CD4-positive, alpha-beta T cell treated with Interleukin-17A for 1 hour (primary cell): ENCODE measurements around the gene BIRC6.
"Not testable (repeated sequence)": the region's sequence is repeated elsewhere in the genome, so short reads cannot be mapped to it uniquely, and the experiment has no call there.

ENCODE experiments used
- DNase-seq: peaks from one replicate; pipeline ENCODE4 v3.0.0-alpha.2; 2020

Gene BIRC6

GRCh38 chr2:32356681-32357317, at the start of gene BIRC6:
Gene BIRC6 (plus strand): TSS chr2:32357023. CDS start chr2:32357162, 139 bp downstream.
- DNase-seq, result peak; percentile 94

GRCh38 chr2:32310577-32310976, 46.2 kb upstream of the BIRC6 start:
- no peak for DNase-seq

DNA sequence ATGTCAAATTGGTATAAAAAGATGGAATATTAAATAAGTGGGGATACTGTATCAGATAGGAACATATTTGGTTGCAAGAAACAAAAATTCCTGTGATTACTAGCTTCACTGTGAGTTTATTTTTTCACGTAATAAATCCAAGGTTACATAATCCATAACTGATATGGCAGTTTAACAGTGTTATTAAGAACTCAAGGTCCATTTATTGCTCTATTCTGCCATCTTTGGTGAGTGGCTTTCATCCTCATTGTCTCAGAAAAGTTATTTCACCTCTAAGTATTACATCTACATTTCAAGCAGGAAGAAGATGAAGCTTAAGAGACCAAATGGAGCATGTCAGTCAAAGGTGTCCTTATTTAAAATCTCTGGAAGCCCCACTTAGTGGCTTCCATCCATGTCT, 41.9 kb upstream of the BIRC6 start:
- DNase-seq, result no peak

DNA sequence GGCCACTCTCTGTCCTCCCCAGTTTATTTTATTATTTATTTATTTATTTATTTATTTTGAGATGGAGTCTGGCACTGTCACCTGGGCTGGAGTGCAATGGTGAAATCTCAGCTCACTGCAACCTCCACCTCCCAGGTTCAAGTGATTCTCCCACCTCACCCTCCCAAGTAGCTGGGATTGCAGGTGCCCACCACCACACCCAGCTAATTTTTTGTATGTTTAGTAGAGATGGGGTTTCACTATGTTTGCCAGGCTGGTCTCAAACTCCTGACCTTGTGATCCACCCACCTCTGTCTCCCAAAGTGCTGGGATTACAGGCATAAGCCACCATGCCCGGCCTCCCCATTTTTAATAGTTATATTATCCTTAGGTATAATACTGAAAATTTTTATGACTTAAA, 28.1 kb upstream of the BIRC6 start:
- not testable (repeated sequence) for DNase-seq

GRCh38 chr2:32329180-32329980, 27.4 kb upstream of the BIRC6 start:
- DNase-seq, result not testable (repeated sequence)

DNA sequence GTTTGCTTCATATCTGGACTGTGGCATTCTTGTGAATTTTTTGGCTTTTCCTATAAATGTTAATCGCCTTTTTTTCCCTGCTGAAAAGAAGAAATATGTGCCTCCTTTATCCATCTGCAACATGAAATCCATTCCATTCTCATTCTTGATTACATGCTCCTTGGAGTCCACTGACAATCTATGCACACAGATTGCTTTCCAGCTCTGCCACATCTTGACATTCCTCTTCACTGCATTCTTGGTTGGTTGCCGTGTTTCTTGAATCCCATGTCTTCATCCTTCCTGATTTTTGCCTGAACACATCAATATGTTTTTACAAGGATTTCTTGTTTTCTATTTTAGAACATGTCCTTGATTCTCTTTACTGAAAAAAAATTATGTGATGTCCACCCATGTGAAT, 26.7 kb upstream of the BIRC6 start:
- no peak for DNase-seq

DNA sequence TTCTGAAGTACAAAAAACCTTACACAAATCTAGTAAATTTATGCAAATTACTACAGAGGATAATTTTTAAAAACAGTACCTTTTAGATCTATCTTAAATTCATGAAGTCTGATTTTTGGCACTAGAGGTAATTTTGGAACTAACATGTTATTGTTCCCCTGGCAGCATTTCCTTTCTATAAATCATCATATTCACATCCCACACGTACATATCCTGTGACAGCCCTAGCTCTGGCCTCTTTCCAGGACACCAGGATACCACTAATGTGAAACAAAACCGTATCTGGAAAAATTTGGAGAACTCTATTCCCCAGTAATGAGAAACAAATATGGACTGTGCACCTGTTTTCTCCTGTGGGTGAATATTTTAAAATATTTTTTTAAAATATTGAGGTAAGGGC, 14.0 kb upstream of the BIRC6 start:
- no peak for DNase-seq

GRCh38 chr2:32350797-32351196, 6.0 kb upstream of the BIRC6 start:
- DNase-seq, result not testable (repeated sequence)

DNA sequence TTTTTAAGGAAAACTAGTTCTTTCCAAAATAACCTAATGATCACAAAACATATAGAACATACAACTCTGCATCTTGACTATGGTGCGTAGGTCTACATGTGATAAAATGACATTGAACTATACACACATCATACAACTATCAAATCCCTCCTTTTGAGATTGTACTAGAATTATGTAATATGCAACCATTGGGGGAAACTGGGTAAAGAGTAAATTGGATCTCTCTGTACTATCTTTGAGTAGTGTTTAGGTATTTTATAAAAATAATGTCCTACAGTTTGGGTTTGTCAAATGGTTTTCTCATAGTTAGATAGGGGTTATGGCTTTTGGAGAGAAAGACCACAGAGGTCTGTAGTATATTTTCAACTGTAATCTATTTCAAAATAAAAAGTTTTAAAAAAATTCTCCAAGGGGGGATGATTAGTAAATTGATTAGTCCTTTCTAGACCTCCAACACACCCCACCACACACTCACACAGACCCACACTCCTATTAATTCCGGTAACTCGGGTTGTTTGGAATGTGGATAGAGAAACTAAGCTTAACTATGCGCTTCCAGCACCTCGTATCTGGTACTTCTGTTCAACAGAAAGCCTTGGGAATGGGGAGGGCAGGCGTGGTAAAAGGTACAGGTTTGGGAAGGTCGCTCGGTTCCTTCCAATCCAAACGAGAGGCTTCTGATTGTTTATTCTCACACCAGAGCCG, 695 bp upstream of the BIRC6 start:
- peak; percentile 9 for DNase-seq

DNA sequence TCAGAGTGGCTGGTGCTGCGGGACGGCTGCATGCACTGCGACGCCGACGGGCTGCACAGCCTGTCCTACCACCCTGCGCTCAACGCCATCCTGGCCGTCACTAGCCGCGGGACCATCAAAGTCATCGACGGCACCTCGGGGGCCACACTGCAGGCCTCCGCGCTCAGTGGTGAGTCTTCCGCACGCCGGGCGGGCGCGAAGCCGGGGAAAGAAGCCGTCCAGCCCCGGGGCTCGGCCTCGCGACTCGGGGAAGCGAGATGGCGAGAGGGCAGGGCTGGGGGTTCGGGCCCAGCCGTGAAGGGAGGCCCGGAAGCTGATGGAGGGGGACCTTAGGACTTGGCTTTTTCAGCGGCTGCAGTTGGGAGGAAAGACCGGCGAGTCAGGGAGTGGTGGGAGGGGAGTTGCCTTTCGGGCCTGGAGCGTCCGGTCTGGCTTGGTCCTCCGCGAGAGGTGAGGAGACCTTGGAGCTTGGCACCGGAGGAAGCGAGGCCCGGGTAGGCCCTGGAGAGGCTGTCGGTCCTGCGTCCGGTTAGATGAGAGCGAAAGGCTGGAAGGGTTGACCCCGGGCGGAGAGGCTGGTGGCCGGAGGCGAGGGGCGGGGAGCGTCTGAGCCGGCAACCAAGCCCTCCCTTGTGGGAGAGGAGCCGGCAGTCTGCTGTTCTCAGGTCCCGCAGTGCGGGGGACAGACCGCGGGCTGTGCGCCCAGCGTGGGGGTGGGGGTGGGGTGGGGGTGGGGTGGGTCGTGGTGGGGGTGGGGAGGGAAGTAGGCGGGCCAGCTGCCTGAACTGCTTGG, 691 bp downstream of the BIRC6 start:
- peak; percentile 39 for DNase-seq

GRCh38 chr2:32358111-32358482, 1.3 kb downstream of the BIRC6 start:
- DNase-seq, result peak; percentile 20

GRCh38 chr2:32360416-32360815, 3.6 kb downstream of the BIRC6 start:
- DNase-seq, result no peak

GRCh38 chr2:32362997-32363396, 6.2 kb downstream of the BIRC6 start:
- not testable (repeated sequence) for DNase-seq

- DNase-seq, result no peak
These were observed 6.8 kb downstream of the BIRC6 start for GRCh38 chr2:32363597-32363996.

DNA sequence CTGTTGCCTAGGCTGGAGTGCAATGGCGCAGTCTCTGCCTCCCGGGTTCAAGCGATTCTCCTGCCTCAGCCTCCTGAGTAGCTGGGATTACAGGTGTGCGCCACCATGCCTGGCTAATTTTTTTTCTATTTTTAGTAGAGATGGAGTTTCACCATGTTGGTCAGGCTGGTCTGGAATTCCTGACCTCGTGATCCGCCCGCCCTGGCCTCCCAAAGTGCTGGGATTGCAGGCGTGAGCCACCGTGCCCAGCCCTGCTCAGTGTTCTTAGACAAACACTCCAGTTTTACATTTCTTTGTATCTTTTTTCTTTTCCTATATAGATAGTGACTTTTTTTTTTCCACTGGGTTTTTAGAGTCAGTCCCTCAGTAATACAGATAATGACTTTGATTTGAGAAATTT, 7.5 kb downstream of the BIRC6 start:
- DNase-seq, result not testable (repeated sequence)

- DNase-seq, result not testable (repeated sequence)
These were observed 8.9 kb downstream of the BIRC6 start for GRCh38 chr2:32365679-32366078.

DNA sequence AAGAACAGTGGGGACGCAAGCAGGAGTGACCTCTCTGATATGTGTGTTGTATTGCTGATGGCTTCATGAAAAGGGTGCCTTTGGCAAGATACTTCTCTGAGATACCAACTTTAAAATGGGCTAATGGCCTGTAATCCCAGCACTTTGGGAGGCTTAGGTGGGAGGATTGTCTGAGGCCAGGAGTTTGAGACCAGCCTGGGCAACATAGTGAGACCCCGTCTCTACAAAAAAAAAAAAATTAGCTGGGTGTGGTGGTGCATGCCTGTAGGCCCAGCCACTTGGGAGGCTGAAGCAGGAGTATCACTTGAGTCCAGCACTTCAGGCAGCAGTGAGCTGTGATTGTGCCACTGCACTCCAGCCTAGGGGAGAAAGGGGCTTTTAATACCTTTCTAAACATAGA, 9.8 kb downstream of the BIRC6 start:
- DNase-seq, result no peak

- DNase-seq, result no peak
These were observed 12.4 kb downstream of the BIRC6 start for GRCh38 chr2:32369222-32369621.

GRCh38 chr2:32370942-32371341, 14.1 kb downstream of the BIRC6 start:
- DNase-seq, result not testable (repeated sequence)

- DNase-seq, result no peak
These were observed 15.8 kb downstream of the BIRC6 start for GRCh38 chr2:32372519-32373182.

DNA sequence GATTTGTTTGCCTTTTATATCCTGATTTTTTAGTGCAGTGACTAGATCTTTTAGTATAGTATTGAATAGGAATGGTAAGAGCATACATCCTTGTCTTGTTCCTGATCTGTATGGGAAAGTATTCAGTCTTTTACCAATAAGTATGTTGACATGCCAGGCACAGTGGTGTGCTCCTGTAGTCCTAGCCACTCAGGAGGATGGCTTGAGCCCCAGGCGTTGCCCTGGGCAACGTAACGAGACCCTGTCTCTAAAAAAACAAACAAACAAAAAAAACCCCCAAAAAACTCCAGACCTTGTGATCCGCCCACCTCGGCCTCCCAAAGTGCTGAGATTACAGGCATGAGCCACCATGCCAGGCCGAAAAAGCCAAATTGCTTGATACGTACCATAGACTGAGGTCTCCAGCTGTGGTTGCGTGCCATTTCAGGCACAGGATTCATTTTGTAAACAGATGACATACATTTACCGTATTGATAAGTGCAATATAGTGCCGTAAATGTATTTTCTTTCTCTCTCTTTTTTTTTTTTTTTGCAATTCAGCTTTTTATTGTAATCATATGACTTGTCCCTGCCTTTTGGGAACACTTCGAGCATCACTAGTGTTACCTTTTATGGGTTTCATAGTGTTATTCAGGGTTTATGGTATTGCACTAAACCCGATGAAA, 18.5 kb downstream of the BIRC6 start:
- DNase-seq, result no peak

DNA sequence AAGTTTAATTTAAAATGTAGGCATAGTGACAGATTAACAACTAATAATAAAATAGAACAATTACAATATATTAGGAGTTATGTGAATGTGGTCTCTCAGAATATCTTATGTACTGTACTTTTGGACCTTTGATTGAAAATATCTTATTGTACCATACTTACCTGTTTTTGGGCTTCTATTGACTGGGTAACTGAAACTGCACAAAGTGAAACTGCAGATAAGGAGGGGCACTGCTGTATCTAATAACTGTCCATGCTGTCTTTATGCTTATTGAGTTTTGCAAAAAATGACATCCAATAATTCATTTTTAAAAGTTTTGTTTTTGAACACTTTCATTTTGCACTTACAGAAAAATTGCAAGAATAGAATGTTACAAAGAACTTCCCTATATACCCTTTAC, 19.9 kb downstream of the BIRC6 start:
- no peak for DNase-seq
